HepG2 (cell line): ENCODE measurements around the gene ADAM10. TPM values are rescaled to one million over a fixed set of nuclear protein-coding genes. Genes with fewer than 3 reads are reported as not detected.
A peak's percentile ranks its signal among the peaks of the same experiment; 100 is the strongest.

Experiments
- CHD4 ChIP-seq: fragments of 200-600 bp; sonication (generic); IDR thresholded peaks from 2 replicates; pipeline ENCODE4 v1.7.0; 2017; ENCODE audit warnings: mild to moderate bottlenecking, low read length, borderline replicate concordance
- HINFP ChIP-seq: sonication (generic); formaldehyde crosslinking; IDR thresholded peaks from 2 replicates; pipeline ENCODE4 v1.4.0; 2020; ENCODE audit warnings: low read depth, mild to moderate bottlenecking, missing genetic modification reagents
- HIVEP1 ChIP-seq: sonication (generic); formaldehyde crosslinking; IDR thresholded peaks from 2 replicates; pipeline ENCODE4 v1.4.0; 2020; ENCODE audit warnings: mild to moderate bottlenecking, missing genetic modification reagents
- HNF1A ChIP-seq, 2 experiments: sonication (generic) in 1 of 2; formaldehyde crosslinking in 1 of 2; IDR thresholded peaks; 2 replicates each; pipeline versions ENCODE4 v1.4.0 to v1.6.1; 2016 to 2020; ENCODE audit warnings: borderline replicate concordance in 1 of 2, low read depth in 1 of 2, mild to moderate bottlenecking in 1 of 2, missing genetic modification reagents in 1 of 2
- HNF4G ChIP-seq, 2 experiments: sonication (generic) in 1 of 2; formaldehyde crosslinking in 1 of 2; IDR thresholded peaks; 2 replicates each; pipeline versions ENCODE4 v1.4.0 to v1.6.1; 2011 to 2020; ENCODE audit warnings: borderline replicate concordance in 2 of 2, low read depth in 2 of 2, mild to moderate bottlenecking in 2 of 2, low read length in 1 of 2, missing genetic modification reagents in 1 of 2, moderate library complexity in 1 of 2
- PLSCR1 ChIP-seq: sonication (generic); formaldehyde crosslinking; IDR thresholded peaks from 2 replicates; pipeline ENCODE4 v1.5.0; 2020; ENCODE audit warnings: missing genetic modification reagents, mild to moderate bottlenecking, borderline replicate concordance
- POLR2AphosphoS5 ChIP-seq: IDR thresholded peaks from 2 replicates; pipeline ENCODE4 v1.6.1; 2012; ENCODE audit warnings: low read depth, low read length
- PRPF4 ChIP-seq: fragments of 200-400 bp; formaldehyde crosslinking; IDR thresholded peaks from 2 replicates; pipeline ENCODE4 v1.6.1; 2016; ENCODE audit warnings: low read length, low read depth; ENCODE audit not compliant: poor library complexity, severe bottlenecking
- RFX5 ChIP-seq: IDR thresholded peaks from 2 replicates; pipeline ENCODE4 v1.6.1; 2011; ENCODE audit warnings: low read depth, low read length, improper control_type of control experiment
- RXRB ChIP-seq: IDR thresholded peaks from 2 replicates; pipeline ENCODE4 v1.6.1; 2016; ENCODE audit warnings: borderline replicate concordance, missing genetic modification reagents, missing compliant biosample characterization
- SIN3A ChIP-seq: IDR thresholded peaks from 2 replicates; pipeline ENCODE4 v1.6.1; 2011; ENCODE audit warnings: low read depth, mild to moderate bottlenecking, control low read depth, low read length, borderline replicate concordance
- USF2 ChIP-seq, 2 experiments: sonication (generic) in 1 of 2; formaldehyde crosslinking in 1 of 2; IDR thresholded peaks; 2 replicates each; pipeline versions ENCODE4 v1.5.1 to v1.6.1; 2011 to 2020; ENCODE audit warnings: borderline replicate concordance in 1 of 2, low read depth in 1 of 2, low read length in 1 of 2, mild to moderate bottlenecking in 1 of 2, missing genetic modification reagents in 1 of 2, moderate library complexity in 1 of 2
- ZNF232 ChIP-seq: sonication (generic); formaldehyde crosslinking; IDR thresholded peaks from 2 replicates; pipeline ENCODE4 v1.4.0; 2020; ENCODE audit warnings: missing genetic modification reagents, borderline replicate concordance
- ZNF550 ChIP-seq: sonication (generic); formaldehyde crosslinking; IDR thresholded peaks from 2 replicates; pipeline ENCODE4 v1.4.0; 2020; ENCODE audit warnings: mild to moderate bottlenecking, missing genetic modification reagents, borderline replicate concordance
- ZNF598 ChIP-seq: sonication (generic); formaldehyde crosslinking; IDR thresholded peaks from 2 replicates; pipeline ENCODE4 v1.5.1; 2020; ENCODE audit warnings: mild to moderate bottlenecking, missing genetic modification reagents, borderline replicate concordance
- ZNF616 ChIP-seq: sonication (generic); formaldehyde crosslinking; IDR thresholded peaks from 2 replicates; pipeline ENCODE4 v1.5.0; 2020; ENCODE audit warnings: low read depth, mild to moderate bottlenecking, missing genetic modification reagents
- ZNF619 ChIP-seq: sonication (generic); formaldehyde crosslinking; IDR thresholded peaks from 2 replicates; pipeline ENCODE4 v1.4.0; 2020; ENCODE audit warnings: mild to moderate bottlenecking, missing genetic modification reagents
- polyA plus RNA-seq, 8 experiments: library from polyadenylated mRNA; depleted of rRNA in 3 of 8; stranded (reverse) in 7 of 8; unstranded in 1 of 8; fragments of >200 nt; fragmentation: Illumina TruSeq in 4 of 8; extraction: Trizol in 4 of 8; gene quantifications; 2 replicates each; pipeline versions ENCODE4 v1.2.1 to v1.2.3, GENCODE V29; 2011 to 2016; ENCODE audit warnings: low read depth in 4 of 8, missing spikeins in 1 of 8, mixed read lengths in 1 of 8; ENCODE audit not compliant: insufficient read depth in 1 of 8
- total RNA-seq, 5 experiments: library from RNA; depleted of rRNA; stranded (reverse); fragments of >200 nt; fragmentation: Illumina TruSeq; extraction: Trizol; gene quantifications; 2 replicates each; pipeline ENCODE4 v1.2.3, GENCODE V29; 2016; ENCODE audit warnings: low read depth in 1 of 5

ADAM10 gene
- total and polyA plus RNA-seq, 2 of the 13 experiments (the other 11 are each of a cell fraction or from before 2014, with no cell fraction given): 92.7 to 125 TPM

GRCh38 chr15:58770857-58771620 is 21.5 kb upstream of the ADAM10 start, which contains the start of gene MINDY2 (continued):
- TF ChIP-seq PLSCR1: no peak
- TF ChIP-seq HNF4G (IDR thresholded peaks at IDR 0.05; ENCODE audit: borderline replicate concordance, low read depth, low read length): peak; percentile 7; the same call in 1 of the 2 replicates
- no peak for TF ChIP-seq HNF4G (CRISPR knock-in tag; IDR thresholded peaks at IDR 0.05; ENCODE audit: borderline replicate concordance, low read depth)
- peak; percentile 88; the same call in 1 of the 2 replicates for TF ChIP-seq SIN3A
- no peak; the same call in 1 of the 2 replicates for TF ChIP-seq ZNF598 (CRISPR knock-in tag)
- no peak for TF ChIP-seq HNF1A (IDR thresholded peaks at IDR 0.05; ENCODE audit: low read depth)
- peak; percentile 55; the same call in 1 of the 2 replicates for TF ChIP-seq HNF1A (CRISPR knock-in tag; IDR thresholded peaks at IDR 0.05; ENCODE audit: borderline replicate concordance)
- TF ChIP-seq HIVEP1 (CRISPR knock-in tag): no peak; the same call in 1 of the 2 replicates
- 0 out of 2 replicates have a peak, but pooled peaks have one; percentile 35 for TF ChIP-seq ZNF619 (CRISPR knock-in tag)
- no peak for TF ChIP-seq PRPF4
- TF ChIP-seq CHD4: no peak
- TF ChIP-seq ZNF232 (CRISPR knock-in tag): peak; percentile 88
- TF ChIP-seq RFX5: 0 out of 2 replicates have a peak, but pooled peaks have one; percentile 19
- peak; percentile 75 for TF ChIP-seq POLR2AphosphoS5
- 0 out of 2 replicates have a peak, but pooled peaks have one; percentile 43 for TF ChIP-seq ZNF616 (CRISPR knock-in tag)
- TF ChIP-seq RXRB (CRISPR knock-in tag): peak; percentile 70
- TF ChIP-seq HINFP (CRISPR knock-in tag): peak; percentile 39
- TF ChIP-seq ZNF550 (CRISPR knock-in tag): no peak
- peak; percentile 84 for TF ChIP-seq USF2 (IDR thresholded peaks at IDR 0.05; ENCODE audit: low read depth, low read length)
- peak; percentile 92; the same call in 1 of the 2 replicates for TF ChIP-seq USF2 (CRISPR knock-in tag; IDR thresholded peaks at IDR 0.05; ENCODE audit: borderline replicate concordance)
